HL-60 (cell line): ENCODE data around the gene ELAVL4.

Experiments
- DNase-seq, 2 experiments: peaks; one replicate each; pipeline ENCODE4 v3.0.0-alpha.2; 2010 to 2020; ENCODE audit warnings: low read depth in 1 of 2, low spot score in 1 of 2
- H3K27ac ChIP-seq: fragments of 250-450 bp; sonication (Bioruptor Pico); replicated peaks from 2 replicates; pipeline ENCODE4 v1.5.1; 2020; ENCODE audit warnings: mild to moderate bottlenecking, moderate library complexity
- H3K27me3 ChIP-seq: fragments of 250-450 bp; sonication (Bioruptor Pico); 2 replicates; pipeline ENCODE4 v1.5.1; 2021; ENCODE audit warnings: mild to moderate bottlenecking, moderate library complexity; ENCODE audit not compliant: insufficient read depth, poor library complexity, severe bottlenecking
- H3K4me3 ChIP-seq: replicated peaks from 2 replicates; pipeline ENCODE4 v1.5.1; 2011; ENCODE audit warnings: mild to moderate bottlenecking, control low read depth, low read length; ENCODE audit not compliant: insufficient read depth
- CTCF ChIP-seq: IDR thresholded peaks from one replicate; pipeline ENCODE4 v1.5.1; 2011; ENCODE audit warnings: low read length, control low read depth, inconsistent platforms; ENCODE audit not compliant: insufficient read depth
- GABPA ChIP-seq: IDR thresholded peaks from 2 replicates; pipeline ENCODE4 v1.6.1; 2012; ENCODE audit warnings: low read depth
- POLR2AphosphoS5 ChIP-seq: IDR thresholded peaks from 2 replicates; pipeline ENCODE4 v1.6.1; 2012; ENCODE audit warnings: low read depth
- REST ChIP-seq: IDR thresholded peaks from 2 replicates; pipeline ENCODE4 v1.6.1; 2012; ENCODE audit warnings: low read depth; ENCODE audit not compliant: insufficient replicate concordance
- SPI1 ChIP-seq: IDR thresholded peaks from 2 replicates; pipeline ENCODE4 v1.6.1; 2012; ENCODE audit warnings: low read depth, mild to moderate bottlenecking, borderline replicate concordance

Gene ELAVL4

GRCh38 chr1:50175719-50176639, 67.3 kb downstream of the ELAVL4 start:
- Histone ChIP-seq H3K4me3 (no peak overlapping the region), H3K27me3 (no peaks in the 10 kb centered on the region), H3K27ac (no peak overlapping the region)
- TF ChIP-seq POLR2AphosphoS5 (no peak), SPI1 (no peak), REST (no peak), CTCF (no peak), GABPA (no peak)
- DNase-seq, result no peak

GRCh38 chr1:50177994-50178393, 69.3 kb downstream of the ELAVL4 start:
- Histone ChIP-seq H3K27me3 (no peaks in the 10 kb centered on the region), H3K27ac (no peak overlapping the region), H3K4me3 (no peak overlapping the region)
- no peak for TF ChIP-seq SPI1
- no peak for DNase-seq

GRCh38 chr1:50179639-50180038, 70.9 kb downstream of the ELAVL4 start:
- no peak for TF ChIP-seq CTCF
- no peak for TF ChIP-seq SPI1
- no peak for TF ChIP-seq GABPA
- TF ChIP-seq REST, result no peak
- no peak for TF ChIP-seq POLR2AphosphoS5
- Histone ChIP-seq H3K4me3 (no peak overlapping the region), H3K27me3 (peaks cover 2% of the 10 kb centered on the region), H3K27ac (no peak overlapping the region)
- no peak for DNase-seq

- Histone ChIP-seq H3K4me3 (no peak overlapping the region), H3K27me3 (peaks cover 2% of the 10 kb centered on the region), H3K27ac (no peak overlapping the region)
- TF ChIP-seq GABPA, result no peak
- DNase-seq, result no peak
Observed at GRCh38 chr1:50180367-50180766, 71.6 kb downstream of the ELAVL4 start.
